Measurements from ENCODE around the gene ONECUT3.
A peak's percentile ranks its signal among the peaks of the same experiment; 100 is the strongest.

The ONECUT3 gene

GRCh38 chr19:1817553-1818179 is 64.4 kb downstream of the ONECUT3 start:
- no peak for DNase-seq

DNA sequence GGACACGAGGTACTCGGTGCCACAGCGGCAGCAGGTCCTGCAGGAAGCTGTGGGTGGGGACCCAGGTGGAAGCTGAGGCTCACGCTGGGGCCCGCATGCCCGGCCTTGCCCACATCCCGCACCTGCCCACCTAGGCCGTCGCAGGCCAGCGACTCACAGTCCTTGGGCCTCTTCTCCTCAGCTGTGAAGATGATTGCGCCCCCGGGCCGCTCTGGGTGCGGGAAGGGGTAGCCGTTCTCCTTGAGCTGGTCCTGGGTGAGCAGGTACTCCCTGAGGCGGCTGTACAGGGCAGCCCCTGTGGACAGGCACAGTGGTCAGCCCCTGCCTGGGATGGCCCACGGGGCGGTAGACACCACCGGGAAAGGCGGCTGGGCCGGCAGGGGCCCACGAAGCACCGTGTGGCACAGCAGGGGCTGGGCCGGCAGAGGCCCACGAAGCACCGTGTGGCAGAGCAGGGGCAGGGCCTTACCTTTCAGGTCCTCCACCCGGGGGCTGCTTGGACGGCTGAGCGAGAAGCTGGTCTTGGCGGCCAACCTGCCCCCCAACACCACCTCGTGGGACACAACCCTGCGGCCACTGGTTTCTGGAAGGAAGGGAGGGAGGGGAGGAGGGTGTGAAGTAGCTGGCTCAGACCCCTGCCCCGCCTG is 65.4 kb downstream of the ONECUT3 start:
- no peak for DNase-seq

GRCh38 chr19:1819341-1820255 is 66.3 kb downstream of the ONECUT3 start:
- DNase-seq = no peak

- no peak for DNase-seq
These were observed 68.9 kb downstream of the ONECUT3 start for GRCh38 chr19:1822210-1822609.

GRCh38 chr19:1823020-1823419 is 69.7 kb downstream of the ONECUT3 start:
- DNase-seq = no peak

DNA sequence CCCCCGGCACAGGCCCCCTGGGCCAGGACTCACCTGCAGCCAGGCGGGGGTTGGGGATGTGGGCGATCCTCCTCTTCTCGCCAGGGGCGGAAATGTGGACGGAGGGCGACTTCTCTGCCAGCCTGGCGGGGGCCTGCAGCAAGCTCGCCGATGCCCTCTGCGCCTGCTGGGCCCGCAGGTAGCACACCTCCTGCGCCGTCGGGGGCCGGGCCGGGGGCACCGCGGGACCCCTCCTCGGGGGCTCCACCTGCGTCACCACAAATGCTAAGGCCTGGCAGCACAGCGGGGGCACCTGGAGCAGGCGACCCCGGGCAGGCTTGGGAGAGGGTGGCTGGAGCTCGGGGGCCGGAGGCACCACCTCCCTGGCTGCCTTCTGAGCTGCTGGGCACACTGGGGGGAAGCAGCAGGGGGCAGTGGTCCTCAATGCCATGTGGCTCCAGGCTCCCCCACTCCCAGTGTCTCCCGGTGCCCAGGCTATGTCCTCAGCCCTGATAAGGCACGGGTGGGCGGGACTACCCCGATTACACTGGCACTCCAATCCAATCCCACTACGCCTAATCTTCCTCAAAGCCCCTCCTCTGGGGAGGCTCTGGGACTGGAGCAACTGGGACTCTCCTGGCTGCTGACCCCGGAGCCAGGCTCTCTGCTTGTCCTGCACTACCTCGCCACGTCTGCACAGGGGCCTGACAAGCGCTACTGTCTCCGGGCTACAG is 70.4 kb downstream of the ONECUT3 start:
- DNase-seq = no peak

- DNase-seq = no peak
These were observed 70.9 kb downstream of the ONECUT3 start for GRCh38 chr19:1824252-1824622.

GRCh38 chr19:1825909-1826556 is 72.7 kb downstream of the ONECUT3 start:
- peak; percentile 84 for DNase-seq

GRCh38 chr19:1826557-1827521 is 73.5 kb downstream of the ONECUT3 start:
- no peak for DNase-seq

DNA sequence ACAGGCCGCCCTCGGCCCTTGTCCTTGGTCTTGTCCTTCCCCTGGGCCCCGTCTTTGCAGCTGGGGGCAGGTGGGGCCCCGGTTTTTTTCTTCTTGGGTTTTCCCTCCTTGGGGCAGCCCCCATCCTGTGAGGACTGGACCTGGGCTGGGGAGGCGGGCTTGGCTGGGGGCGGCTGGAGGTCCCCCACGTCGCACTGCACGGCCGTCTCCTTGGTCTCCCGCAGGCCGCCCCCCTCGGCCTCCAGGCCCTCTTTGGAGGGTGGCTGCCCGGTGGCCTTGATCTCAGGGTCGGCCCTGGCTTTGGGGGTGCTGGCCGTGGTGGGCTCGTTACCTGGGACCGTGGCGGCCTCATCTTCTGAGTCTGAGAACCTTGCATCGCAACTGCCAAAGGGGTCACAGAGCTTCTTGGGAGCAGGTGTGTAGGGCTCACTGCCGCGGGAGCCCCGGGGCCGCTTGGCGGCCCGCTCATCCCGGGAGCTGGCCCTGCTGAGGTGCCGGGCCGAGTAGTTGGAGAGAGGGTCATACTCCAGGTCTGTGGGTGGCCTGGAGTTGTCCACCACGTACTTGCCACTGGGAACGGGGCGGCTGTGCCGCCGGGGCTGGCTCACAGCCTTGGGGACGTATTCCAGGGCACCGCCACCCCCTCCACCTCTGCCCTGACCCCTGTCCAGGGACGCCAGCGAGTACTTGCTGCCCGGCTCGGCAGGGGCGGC is 74.4 kb downstream of the ONECUT3 start:
- no peak for DNase-seq

DNA sequence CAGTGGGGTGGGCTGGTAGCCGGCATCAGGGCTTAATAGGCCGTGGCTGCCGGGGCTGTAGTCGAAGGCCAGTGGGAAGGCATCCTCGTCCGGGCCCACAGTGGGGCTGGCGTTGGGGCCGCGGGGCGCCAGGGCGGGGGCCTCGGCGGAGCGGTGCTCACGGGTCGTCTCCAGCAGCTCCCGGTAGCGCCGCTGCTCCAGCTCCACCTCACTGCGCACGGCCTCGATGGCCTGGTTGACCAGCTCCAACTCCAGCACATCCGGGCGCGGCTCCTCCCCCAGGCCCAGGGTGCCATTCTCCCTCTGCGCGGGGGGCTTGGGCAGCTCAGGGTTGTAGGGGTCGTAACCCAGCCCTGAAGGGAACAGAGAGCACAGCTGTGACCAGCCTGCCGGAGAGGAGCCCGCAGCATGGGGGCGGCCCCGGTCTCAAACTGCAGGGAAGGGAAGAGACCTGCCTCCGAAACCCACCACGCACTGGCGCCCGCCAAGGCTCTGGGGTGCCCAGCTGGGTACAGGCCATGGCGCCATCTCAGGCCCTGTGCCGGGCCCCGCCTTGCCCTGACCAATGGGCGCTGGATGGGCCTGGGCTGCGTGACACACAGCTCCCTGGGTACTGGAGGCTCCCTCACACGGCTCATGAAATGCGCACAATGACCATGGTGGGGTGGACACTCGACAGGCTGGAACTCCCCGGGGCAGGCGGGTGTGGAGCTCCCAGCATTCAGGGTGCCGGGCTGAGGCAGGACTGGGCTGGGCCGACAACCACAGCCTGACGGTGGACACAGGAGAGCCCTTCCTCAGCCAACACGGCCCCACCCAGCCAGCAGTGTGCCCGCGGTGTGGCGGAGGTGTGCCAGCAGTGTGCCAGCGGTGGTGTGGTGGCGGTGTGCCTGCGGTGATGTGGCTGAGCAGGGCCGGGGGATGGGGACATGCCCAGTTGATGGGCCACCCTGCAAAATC is 75.3 kb downstream of the ONECUT3 start:
- DNase-seq = no peak

- no peak for DNase-seq
These were observed 76.7 kb downstream of the ONECUT3 start for GRCh38 chr19:1829958-1830357.

DNA sequence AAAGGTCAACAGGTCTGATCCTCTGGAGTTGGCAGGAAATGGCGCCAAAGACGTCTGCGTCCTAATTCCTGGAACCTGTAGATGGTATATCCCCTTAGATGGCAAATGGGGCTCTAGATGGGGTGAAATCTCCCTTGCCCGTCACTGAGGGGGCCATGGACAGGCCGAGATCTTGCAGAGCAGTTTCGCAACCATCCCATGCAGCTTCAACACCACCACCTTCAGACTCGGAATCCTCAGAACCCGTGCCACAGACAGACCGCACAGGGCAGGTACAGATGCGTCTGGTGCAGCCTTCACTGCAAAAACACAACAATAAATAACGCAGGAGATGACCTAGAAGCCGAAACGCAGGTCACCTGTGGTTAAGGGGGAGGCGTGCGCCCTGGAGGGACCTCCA is 77.3 kb downstream of the ONECUT3 start:
- no peak for DNase-seq

Measured in activated CD4-positive, alpha-beta T cell treated with anti-CD3 and anti-CD28 coated beads for 48 hours (primary cell).